DND-41 (cell line): Measurements from ENCODE around the gene USP32.

ENCODE experiments used
- ATAC-seq: fragments of 200-7000 bp; cut with Tn5 transposase; 3 replicates; pipeline ENCODE4 v1.9.1; 2021; ENCODE audit warnings: low read depth; ENCODE audit not compliant: insufficient read depth
- DNase-seq: peaks from one replicate; pipeline ENCODE4 v3.0.0-alpha.2; 2020
- H2AFZ ChIP-seq: 2 replicates; pipeline ENCODE4 v1.6.0; 2012; ENCODE audit warnings: low read depth, low read length
- H3K27ac ChIP-seq: 2 replicates; pipeline ENCODE4 v1.5.1; 2012; ENCODE audit warnings: low read length, inconsistent platforms
- H3K27me3 ChIP-seq: fragments of 200-600 bp; sonication (generic); 2 replicates; pipeline ENCODE4 v1.6.0; 2012; ENCODE audit warnings: low read length, mild to moderate bottlenecking, inconsistent platforms; ENCODE audit not compliant: insufficient read depth, poor library complexity
- H3K36me3 ChIP-seq: 2 replicates; pipeline ENCODE4 v1.5.1; 2012; ENCODE audit warnings: low read length, inconsistent platforms; ENCODE audit not compliant: insufficient read depth
- H3K4me1 ChIP-seq: 2 replicates; pipeline ENCODE4 v1.5.1; 2012; ENCODE audit warnings: mild to moderate bottlenecking, low read length; ENCODE audit not compliant: insufficient read depth
- H3K4me2 ChIP-seq: 2 replicates; pipeline ENCODE4 v1.6.0; 2012; ENCODE audit warnings: mild to moderate bottlenecking, moderate library complexity, low read length, inconsistent platforms; ENCODE audit not compliant: insufficient read depth
- H3K4me3 ChIP-seq, 2 experiments: fragments of 200-600 bp in 1 of 2; shearing (Covaris generic) in 1 of 2; 2 replicates each; pipeline ENCODE4 v1.5.1; 2012 to 2016; ENCODE audit warnings: inconsistent platforms in 2 of 2, low read length in 2 of 2, mild to moderate bottlenecking in 2 of 2, low read depth in 1 of 2, moderate library complexity in 1 of 2
- H3K79me2 ChIP-seq: 2 replicates; pipeline ENCODE4 v1.6.0; 2012; ENCODE audit warnings: low read length, inconsistent platforms; ENCODE audit not compliant: insufficient read depth
- H3K9ac ChIP-seq: 2 replicates; pipeline ENCODE4 v1.6.0; 2012; ENCODE audit warnings: low read depth, mild to moderate bottlenecking, inconsistent platforms, low read length, moderate library complexity
- H3K9me3 ChIP-seq: 2 replicates; pipeline ENCODE4 v1.5.1; 2012; ENCODE audit warnings: low read length, moderate library complexity, mild to moderate bottlenecking, inconsistent platforms; ENCODE audit not compliant: insufficient read depth, severe bottlenecking
- H4K20me1 ChIP-seq: 2 replicates; pipeline ENCODE4 v1.6.0; 2012; ENCODE audit warnings: low read length; ENCODE audit not compliant: insufficient read depth
- CTCF ChIP-seq: IDR thresholded peaks from 2 replicates; pipeline ENCODE4 v1.5.1; 2012; ENCODE audit warnings: borderline replicate concordance, low read length, moderate library complexity, mild to moderate bottlenecking; ENCODE audit not compliant: poor library complexity, severe bottlenecking; ENCODE audit errors: extremely low read depth
- EZH2 ChIP-seq: IDR thresholded peaks from 3 replicates; pipeline ENCODE4 v1.6.1; 2012; ENCODE audit warnings: borderline replicate concordance, low read depth, mild to moderate bottlenecking, moderate library complexity, low read length, inconsistent platforms; ENCODE audit not compliant: severe bottlenecking

USP32 gene

DNA sequence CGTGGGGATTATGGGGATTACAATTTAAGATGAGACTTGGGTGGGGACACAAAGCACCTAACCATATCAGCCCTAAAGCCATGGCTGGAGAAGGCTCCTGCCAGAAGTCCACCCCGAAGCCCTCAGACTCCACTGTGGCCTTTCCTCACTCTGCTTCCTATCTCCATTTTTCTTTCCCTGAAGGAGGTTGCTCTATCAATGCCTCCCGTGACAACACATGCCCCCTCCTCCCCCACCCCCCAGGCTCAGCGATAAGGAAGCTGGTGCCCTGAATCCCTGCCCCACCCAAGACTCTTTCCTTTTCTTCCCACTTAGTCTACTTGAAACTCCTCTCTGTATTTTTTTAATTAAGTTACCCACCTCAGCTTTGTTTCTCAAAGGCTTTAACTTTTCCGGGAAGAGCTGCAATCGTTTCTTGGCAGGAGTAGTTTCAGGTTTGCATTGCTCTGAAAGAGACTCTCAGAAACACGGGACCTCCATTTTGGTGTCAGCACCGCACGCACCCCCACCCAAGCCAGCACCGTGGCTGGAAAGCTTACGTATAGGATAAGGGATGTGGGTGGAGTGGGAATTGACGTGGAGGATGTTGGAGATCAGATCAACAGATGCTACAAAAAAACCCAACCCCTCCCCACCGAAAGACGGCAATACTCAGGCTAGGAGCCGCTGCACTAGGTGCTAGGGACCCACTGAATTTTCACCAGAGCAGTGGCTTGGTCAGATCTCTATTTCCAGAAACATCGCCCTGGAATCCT is 257.4 kb downstream of the USP32 start:
- Histone ChIP-seq H3K9me3 (no peaks in the 10 kb centered on the region), H3K4me1 (no peaks in the 10 kb centered on the region), H3K9ac (no peak overlapping the region), H4K20me1 (no peaks in the 10 kb centered on the region), H3K27ac (no peak overlapping the region), H3K79me2 (no peaks in the 10 kb centered on the region), H3K27me3 (peaks cover 2% of the 10 kb centered on the region), H3K4me2 (no peak overlapping the region), H3K36me3 (no peaks in the 10 kb centered on the region), H2AFZ (no peak overlapping the region), H3K4me3 (no peak overlapping the region)
- DNase-seq (no peak), ATAC-seq (no peak)
- TF ChIP-seq CTCF: no peak
- no peak for TF ChIP-seq EZH2

DNA sequence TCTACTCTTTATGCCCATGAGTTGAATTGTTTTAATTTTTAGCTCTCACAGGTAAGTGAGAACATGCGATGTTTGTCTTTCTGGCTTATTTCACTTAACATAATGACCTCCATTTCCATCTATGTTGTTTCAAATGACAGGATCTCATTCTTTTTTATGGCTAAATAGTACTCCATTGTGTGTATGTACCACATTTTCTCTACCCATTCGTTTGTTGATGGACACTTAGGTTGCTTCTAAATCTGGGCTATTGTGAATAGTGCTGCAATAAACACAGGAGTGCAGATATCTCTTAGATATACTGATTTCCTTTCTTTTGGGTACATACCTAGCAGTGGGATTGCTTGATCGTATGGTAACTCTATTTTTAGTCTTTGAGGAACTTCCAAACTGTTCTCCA is 261.5 kb downstream of the USP32 start:
- Histone ChIP-seq H3K27ac (no peak overlapping the region), H3K27me3 (peaks cover 8% of the 10 kb centered on the region), H3K79me2 (no peaks in the 10 kb centered on the region), H4K20me1 (no peaks in the 10 kb centered on the region), H2AFZ (no peak overlapping the region), H3K9me3 (no peaks in the 10 kb centered on the region), H3K36me3 (no peaks in the 10 kb centered on the region), H3K9ac (no peak overlapping the region), H3K4me1 (no peaks in the 10 kb centered on the region), H3K4me3 (no peak overlapping the region), H3K4me2 (no peak overlapping the region)
- DNase-seq: no peak
- ATAC-seq: no peak
- no peak for TF ChIP-seq CTCF
- TF ChIP-seq EZH2: no peak

- Histone ChIP-seq H4K20me1 (no peaks in the 10 kb centered on the region), H3K36me3 (no peaks in the 10 kb centered on the region), H3K27ac (no peak overlapping the region), H2AFZ (no peak overlapping the region), H3K4me1 (no peaks in the 10 kb centered on the region), H3K9ac (no peak overlapping the region), H3K79me2 (no peaks in the 10 kb centered on the region), H3K4me3 (no peak overlapping the region), H3K4me2 (no peak overlapping the region), H3K27me3 (peaks cover 8% of the 10 kb centered on the region), H3K9me3 (no peaks in the 10 kb centered on the region)
- ATAC-seq: no peak
- TF ChIP-seq EZH2 (no peak), CTCF (no peak)
- no peak for DNase-seq
These were observed 262.8 kb downstream of the USP32 start for GRCh38 chr17:60129164-60129563.
